NCI-H2029 (cell line): Measurements from ENCODE around the gene CFAP97D2.

Source experiments
- DNase-seq: peaks from one replicate; lab custom pipeline; 2025; lab: John Stamatoyannopoulos, UW

Gene CFAP97D2

GRCh38 chr13:114269281-114269770 is 90.3 kb downstream of the CFAP97D2 start:
- no peak for DNase-seq
